ENCODE results near the gene GOLGA8H.
"Not testable (repeated sequence)": the region's sequence is repeated elsewhere in the genome, so short reads cannot be mapped to it uniquely, and the experiment has no call there.

Gene GOLGA8H

GRCh38 chr15:30603796-30604195, at the start of gene GOLGA8H:
Gene GOLGA8H (plus strand): TSS chr15:30604028. CDS start chr15:30604126, 98 bp downstream.
- DNase-seq (ENCODE audit: low spot score), result not testable (repeated sequence)

DNA sequence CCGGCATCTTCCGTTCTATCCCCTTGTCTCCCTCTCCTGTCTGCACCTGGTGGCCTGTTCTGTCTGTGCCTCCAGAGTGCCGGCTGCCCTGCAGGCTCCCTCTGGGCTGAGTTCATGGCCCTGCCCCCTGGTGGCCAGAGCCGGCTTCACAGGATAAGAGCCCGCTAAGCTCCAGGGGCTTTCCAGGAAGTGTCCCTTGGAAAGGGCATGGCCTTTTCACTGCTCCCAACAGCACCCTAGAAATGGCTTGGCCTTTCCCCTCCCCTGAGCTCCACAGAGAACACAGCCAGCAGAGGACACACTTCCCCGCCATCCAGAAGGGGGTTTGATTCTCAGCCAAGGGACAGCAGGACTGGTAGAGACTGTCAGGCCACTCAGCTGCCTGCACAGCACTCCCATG, 36.9 kb upstream of the GOLGA8H start:
- DNase-seq (ENCODE audit: low spot score), result peak; percentile 1

DNA sequence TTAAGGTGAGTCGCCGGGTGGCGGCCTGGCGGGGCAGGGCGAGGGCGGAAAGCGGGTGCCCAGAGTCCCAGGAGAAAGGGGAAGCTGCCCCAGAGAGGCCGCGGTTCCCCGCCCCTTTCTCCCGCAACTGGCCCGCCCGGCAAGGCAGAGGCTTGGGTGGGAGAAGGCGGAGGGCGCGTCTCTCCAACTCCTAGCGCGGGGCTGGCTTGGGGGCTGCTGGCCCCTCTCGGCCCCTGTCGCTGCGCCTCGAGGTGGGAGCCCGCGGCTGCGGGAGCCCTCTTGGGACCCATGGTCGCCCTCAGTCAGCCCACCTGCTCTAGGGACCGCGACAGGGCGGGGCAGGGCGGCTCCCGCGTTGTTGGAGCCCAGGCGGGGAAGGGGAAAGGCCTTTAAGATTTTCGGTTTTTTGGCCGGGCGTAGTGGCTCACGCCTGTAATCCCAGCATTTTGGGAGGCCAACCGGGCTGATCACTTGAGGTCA, 30.8 kb upstream of the GOLGA8H start:
- not testable (repeated sequence) for DNase-seq (ENCODE audit: low spot score)

DNA sequence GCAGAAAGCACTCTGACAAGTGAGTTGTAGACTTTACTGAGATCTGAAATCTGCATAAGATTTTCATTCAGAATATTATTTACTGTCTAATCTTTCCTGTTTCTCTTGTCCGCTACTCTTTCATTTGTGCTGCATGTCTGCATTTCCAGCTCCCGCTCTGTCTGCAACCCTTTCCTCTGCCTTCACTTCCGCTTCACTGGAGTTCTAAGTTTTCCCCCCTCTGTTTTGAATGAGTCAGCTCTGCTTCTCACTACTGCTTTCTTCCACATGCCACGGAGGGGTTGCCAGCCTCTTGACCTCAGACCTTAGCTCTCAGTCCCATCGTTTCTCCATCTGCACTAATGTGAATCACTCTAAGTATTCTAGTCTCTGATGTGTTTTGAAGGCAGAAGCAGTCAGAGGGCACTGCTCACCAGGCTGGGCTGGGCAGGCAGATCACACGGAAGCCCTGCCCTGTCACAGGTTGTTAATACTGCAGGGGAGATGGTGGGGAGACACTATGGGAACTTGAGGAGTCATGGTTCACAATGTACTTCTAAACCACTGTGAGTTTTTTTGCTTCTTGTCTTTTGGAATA, 24.3 kb upstream of the GOLGA8H start:
- not testable (repeated sequence) for DNase-seq (ENCODE audit: low spot score)

DNA sequence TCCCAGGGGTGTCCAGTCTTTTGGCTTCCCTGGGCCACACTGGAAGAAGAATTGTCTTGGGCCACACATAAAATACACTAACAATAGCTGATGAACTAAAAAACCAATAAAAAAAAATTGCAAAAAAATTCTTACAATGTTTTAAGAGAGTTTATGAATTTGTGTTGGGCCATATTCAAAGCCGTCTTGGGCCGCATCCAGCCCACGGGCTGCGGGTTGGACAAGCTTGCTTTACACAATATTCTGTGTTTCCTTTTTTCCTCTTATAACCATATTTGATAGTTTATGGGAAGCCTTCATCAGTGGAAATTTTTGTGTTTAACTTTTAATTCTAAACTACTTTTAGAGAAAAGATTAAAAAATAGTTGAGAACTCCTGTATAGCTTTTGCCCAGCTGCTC, 23.1 kb upstream of the GOLGA8H start:
- DNase-seq (ENCODE audit: low spot score), result not testable (repeated sequence)

- not testable (repeated sequence) for DNase-seq (ENCODE audit: low spot score)
Observed at GRCh38 chr15:30598953-30599352, 4.9 kb upstream of the GOLGA8H start.

GRCh38 chr15:30612271-30612670, 8.4 kb downstream of the GOLGA8H start:
- not testable (repeated sequence) for DNase-seq (ENCODE audit: low spot score)

GRCh38 chr15:30621342-30621741, 17.5 kb downstream of the GOLGA8H start:
- DNase-seq (ENCODE audit: low spot score), result peak; percentile 17

DNA sequence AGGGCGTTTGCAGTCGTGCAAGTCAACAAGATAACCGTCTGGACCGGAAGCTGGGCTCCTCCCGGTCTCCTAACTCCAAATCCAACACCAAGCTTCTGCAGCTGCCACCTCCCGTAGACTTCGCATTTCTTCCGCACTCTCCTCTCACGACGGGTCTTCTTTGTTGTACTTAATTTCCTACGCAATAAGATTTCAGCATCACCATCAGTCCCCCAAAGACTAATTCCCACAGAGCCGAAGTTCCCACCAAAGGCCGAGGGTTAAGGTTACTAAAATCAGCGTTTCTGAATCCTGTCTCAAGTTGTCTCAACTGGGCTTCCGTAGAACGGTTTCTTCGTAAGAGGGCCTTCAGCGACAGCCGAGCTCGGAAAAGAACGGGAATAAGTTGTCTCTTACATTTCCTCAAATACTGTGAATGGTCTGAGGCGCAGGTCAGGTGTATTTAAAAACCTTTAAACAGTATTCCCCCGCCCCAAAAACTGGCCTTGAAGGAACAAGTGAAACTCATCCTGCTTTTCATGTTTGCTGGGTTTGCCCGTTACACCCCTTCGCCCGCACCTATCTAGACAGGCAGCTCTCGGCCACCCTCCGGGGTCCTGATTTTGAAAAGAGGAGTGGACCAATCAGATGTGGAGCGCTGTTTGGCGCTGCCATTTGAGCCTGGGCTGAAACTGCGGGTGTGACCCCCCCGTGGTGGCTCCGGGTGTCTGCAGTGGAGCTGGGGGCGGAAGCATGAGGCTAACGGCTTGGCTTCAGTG, 21.8 kb downstream of the GOLGA8H start, which contains the start of gene ARHGAP11B:
Gene ARHGAP11B, plus strand, starts transcription at position 693 of the 758 bp plus-strand sequence.
- peak; percentile 99 for DNase-seq (ENCODE audit: low spot score)

DNA sequence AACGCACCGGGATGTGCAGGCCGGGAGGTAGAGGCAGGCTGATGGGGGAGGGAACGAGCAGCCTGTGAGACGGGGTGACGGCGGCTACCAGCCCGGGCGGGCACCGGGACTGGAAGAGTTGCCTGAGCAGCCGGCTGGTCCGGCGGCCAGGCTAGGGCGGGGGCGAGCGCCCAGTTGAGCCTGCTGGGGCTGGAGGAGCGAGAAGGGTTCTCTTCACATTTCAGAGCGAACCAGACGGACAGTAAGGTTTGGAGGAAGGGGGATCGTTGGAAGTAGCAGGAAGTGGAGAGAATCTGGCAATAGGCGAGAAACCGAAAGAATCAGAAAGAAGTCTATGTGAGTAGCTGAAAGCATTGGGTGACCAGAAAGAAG, 22.4 kb downstream of the GOLGA8H start:
- peak; percentile 24 for DNase-seq (ENCODE audit: low spot score)

- not testable (repeated sequence) for DNase-seq (ENCODE audit: low spot score)
Observed at GRCh38 chr15:30626632-30627031, 22.8 kb downstream of the GOLGA8H start.

DNA sequence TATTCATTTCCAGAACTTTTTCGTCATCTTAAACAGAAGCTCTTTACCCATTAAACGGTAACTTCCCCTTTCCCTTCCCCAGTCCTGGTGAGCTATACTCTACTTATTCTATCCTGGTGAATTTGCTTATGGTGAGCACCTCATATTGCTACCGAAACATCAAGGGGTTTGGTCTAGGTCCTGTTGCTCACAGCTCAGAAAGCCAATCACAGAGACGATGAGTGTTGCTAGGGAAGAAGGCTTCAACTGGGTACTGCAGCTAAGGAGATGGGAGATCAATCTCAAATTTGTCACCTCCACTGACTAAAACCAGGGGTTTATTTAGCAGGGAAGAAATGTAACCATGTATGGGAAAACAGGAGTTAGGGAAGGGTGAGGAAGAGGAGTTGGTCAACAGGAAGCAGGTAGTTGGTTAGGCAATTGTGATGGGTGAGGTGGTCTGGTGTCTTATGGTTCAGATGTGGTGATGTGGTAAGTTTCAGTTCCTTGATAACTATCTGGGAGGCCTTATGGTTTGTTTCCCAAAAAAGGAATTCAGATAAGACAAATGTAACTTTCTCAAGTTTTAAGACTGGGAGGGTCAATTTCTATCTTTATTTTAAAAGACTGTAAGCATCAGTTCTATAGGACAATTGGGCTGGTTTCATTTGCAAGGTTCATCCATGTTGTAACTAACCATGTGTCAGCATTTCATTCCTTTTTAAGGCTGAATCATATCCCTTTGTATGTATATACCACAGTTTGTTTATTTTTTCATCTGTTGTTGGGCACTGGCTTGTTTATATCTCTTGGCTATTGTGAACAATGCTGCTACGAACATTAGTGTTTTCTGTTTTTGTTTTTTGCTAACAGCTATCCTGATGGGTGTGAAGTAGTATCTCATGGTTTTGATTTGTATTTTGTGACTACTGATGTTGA, 46.4 kb downstream of the GOLGA8H start:
- peak; percentile 37 for DNase-seq (ENCODE audit: low spot score)

DNA sequence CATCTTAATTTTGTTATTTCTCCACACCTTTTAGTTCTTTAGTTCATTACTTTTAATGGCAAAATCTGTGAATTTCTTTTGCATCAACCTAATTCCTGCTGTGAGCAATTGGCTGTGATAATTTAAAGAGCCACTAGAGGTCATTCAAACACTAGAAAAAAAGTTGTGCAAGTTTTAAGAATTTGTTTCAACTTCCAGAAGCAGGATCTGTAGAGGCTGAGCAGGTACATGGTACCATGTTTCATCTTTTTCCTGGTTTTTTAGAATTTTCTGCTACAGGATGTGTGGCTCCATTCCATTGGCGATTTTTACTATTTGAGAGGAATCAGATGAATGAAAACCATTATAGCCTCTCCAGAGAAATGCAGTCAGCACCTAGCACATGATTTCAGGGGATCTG, 57.3 kb downstream of the GOLGA8H start:
- peak; percentile 24 for DNase-seq (ENCODE audit: low spot score)

Data from pons (tissue), 1 donor.